ENCODE results near the gene KIN. TPM values are rescaled to one million over a fixed set of nuclear protein-coding genes. Genes with fewer than 3 reads are reported as not detected.

KIN gene
- total RNA-seq, 6 experiments from 2014 or later, result 2.3 to 4.3 (median 3.4) TPM

- ATAC-seq (peak; percentile 95 to 98 (median 96)), DNase-seq (peak; percentile 80 to 91 (median 84))
- H3K4me1 ChIP-seq, result peaks cover 0 to 12% (median 3%) of the 10 kb centered on the region in 4 donors
- H3K4me3 ChIP-seq, result no peak overlapping the region
- H3K27me3 ChIP-seq, result no peaks in the 10 kb centered on the region
- H3K27ac ChIP-seq, result peak overlapping the region in 1 of 3 donors; percentile 9
- WGBS (ENCODE audit: insufficient coverage, low coverage, low lambda C conversion rate, missing lambda C conversion rate), result 30% methylated on average over 10 of the region's 10 CpGs
- H3K36me3 ChIP-seq, result peaks cover 0 to 32% (median 8%) of the 10 kb centered on the region in 4 donors
- no peaks in the 10 kb centered on the region for H3K9me3 ChIP-seq
- intact Hi-C loops (cut with DNase I), result no loop called here
- TF ChIP-seq CTCF (IDR thresholded peaks at IDR 0.05) (no peak), POLR2A (IDR thresholded peaks at IDR 0.05) (no peak)
Measured at GRCh38 chr10:7773845-7774801, 13.7 kb downstream of the KIN start.

GRCh38 chr10:7768417-7768816, 19.4 kb downstream of the KIN start:
- H3K27me3 ChIP-seq, result no peaks in the 10 kb centered on the region
- DNase-seq (no peak), ATAC-seq (no peak)
- intact Hi-C loops (cut with DNase I), result no loop called here
- no peak overlapping the region for H3K4me3 ChIP-seq
- 92% methylated on average over 6 of the region's 7 CpGs for WGBS (ENCODE audit: insufficient coverage, low coverage, low lambda C conversion rate, missing lambda C conversion rate)
- H3K36me3 ChIP-seq, result peaks cover 0 to 46% (median 9%) of the 10 kb centered on the region in 4 donors
- peaks cover 0 to 1% (median 0%) of the 10 kb centered on the region in 4 donors for H3K4me1 ChIP-seq
- H3K27ac ChIP-seq, result no peak overlapping the region
- TF ChIP-seq POLR2A (IDR thresholded peaks at IDR 0.05), result no peak
- TF ChIP-seq CTCF (IDR thresholded peaks at IDR 0.05), result no peak
- no peaks in the 10 kb centered on the region for H3K9me3 ChIP-seq

- H3K27ac ChIP-seq, result no peak overlapping the region
- H3K4me1 ChIP-seq, result no peaks in the 10 kb centered on the region
- intact Hi-C loops (cut with DNase I), result no loop called here
- H3K9me3 ChIP-seq, result no peaks in the 10 kb centered on the region
- ATAC-seq (no peak), DNase-seq (no peak)
- H3K36me3 ChIP-seq, result peaks cover 0 to 56% (median 9%) of the 10 kb centered on the region in 4 donors
- TF ChIP-seq CTCF (IDR thresholded peaks at IDR 0.05) (no peak), POLR2A (IDR thresholded peaks at IDR 0.05) (no peak)
- no peaks in the 10 kb centered on the region for H3K27me3 ChIP-seq
- H3K4me3 ChIP-seq, result no peak overlapping the region
- 91% methylated on average over 8 of the region's 10 CpGs for WGBS (ENCODE audit: insufficient coverage, low coverage, low lambda C conversion rate, missing lambda C conversion rate)
Measured at GRCh38 chr10:7767209-7767608, 20.6 kb downstream of the KIN start.

GRCh38 chr10:7766241-7766640, 21.6 kb downstream of the KIN start:
- DNase-seq (no peak), ATAC-seq (no peak)
- 96% methylated on average over 3 of the region's 3 CpGs for WGBS (ENCODE audit: insufficient coverage, low coverage, low lambda C conversion rate, missing lambda C conversion rate)
- no peak overlapping the region for H3K27ac ChIP-seq
- intact Hi-C loops (cut with DNase I), result no loop called here
- H3K36me3 ChIP-seq, result peaks cover 0 to 66% (median 11%) of the 10 kb centered on the region in 4 donors
- H3K27me3 ChIP-seq, result no peaks in the 10 kb centered on the region
- H3K4me3 ChIP-seq, result no peak overlapping the region
- no peaks in the 10 kb centered on the region for H3K9me3 ChIP-seq
- no peaks in the 10 kb centered on the region for H3K4me1 ChIP-seq
- TF ChIP-seq POLR2A (IDR thresholded peaks at IDR 0.05) (no peak), CTCF (IDR thresholded peaks at IDR 0.05) (no peak)

Measured in right lobe of liver (tissue), 6 donors.